IMR-90 (cell line): ENCODE results near the gene ADCYAP1R1. TPM values are rescaled to one million over a fixed set of nuclear protein-coding genes. Genes with fewer than 3 reads are reported as not detected.

ENCODE experiments used
- ATAC-seq: fragments of 200-7000 bp; cut with Tn5 transposase; 2 replicates; pipeline ENCODE4 v1.9.1; 2020; ENCODE audit warnings: low read depth, mild to moderate bottlenecking, moderate library complexity
- BruUV-seq: library from RNA; stranded (reverse); fragments of 400-500 nt; replicated peaks from 2 replicates; lab custom pipeline; 2021; lab: Mats Ljungman, UMichigan
- CTCF ChIA-PET: fragments of 300-600 bp; formaldehyde crosslinking; extraction: SDS; loops from one replicate; lab custom pipeline; 2021; ENCODE audit warnings: antibody characterized with exemption; lab: Yijun Ruan, JAX
- POLR2A ChIA-PET: fragments of 300-600 bp; sonication (Branson Sonifier 250); formaldehyde crosslinking; loops from one replicate; lab custom pipeline; 2022; ENCODE audit warnings: antibody characterized with exemption; ENCODE audit not compliant: unreplicated experiment; lab: Charles Lee
- DNase-seq: peaks from one replicate; pipeline ENCODE4 v3.0.0; 2013
- H2AFZ ChIP-seq: replicated peaks from 2 replicates; pipeline ENCODE3; 2013; ENCODE audit warnings: low read length, mild to moderate bottlenecking; ENCODE audit not compliant: poor library complexity
- H2AK5ac ChIP-seq: 2 replicates; pipeline ENCODE4 v1.6.1; 2013; ENCODE audit warnings: low read depth, low read length, inconsistent platforms
- H2AK9ac ChIP-seq: replicated peaks from 2 replicates; pipeline ENCODE3; 2013; ENCODE audit warnings: mild to moderate bottlenecking, low read depth, low read length, moderate library complexity; ENCODE audit not compliant: poor library complexity
- H2BK120ac ChIP-seq: 2 replicates; pipeline ENCODE4 v1.6.1; 2013; ENCODE audit warnings: low read depth, low read length, inconsistent platforms
- H2BK15ac ChIP-seq: 3 replicates; pipeline ENCODE4 v1.6.1; 2013; ENCODE audit warnings: low read depth, low read length, inconsistent platforms
- H2BK20ac ChIP-seq: 2 replicates; pipeline ENCODE4 v1.6.1; 2013; ENCODE audit warnings: low read depth, mild to moderate bottlenecking, inconsistent platforms, low read length, moderate library complexity
- H2BK5ac ChIP-seq: 2 replicates; pipeline ENCODE4 v1.6.1; 2013; ENCODE audit warnings: mild to moderate bottlenecking, low read depth, low read length, inconsistent platforms; ENCODE audit not compliant: poor library complexity, severe bottlenecking
- H3K14ac ChIP-seq: replicated peaks from 2 replicates; pipeline ENCODE4 v1.6.1; 2013; ENCODE audit warnings: low read depth, low read length, inconsistent platforms
- H3K18ac ChIP-seq: 2 replicates; pipeline ENCODE4 v1.6.1; 2013; ENCODE audit warnings: low read depth, low read length, control low read depth
- H3K23ac ChIP-seq: 2 replicates; pipeline ENCODE4 v1.6.1; 2013; ENCODE audit warnings: low read depth, low read length, inconsistent platforms
- H3K27ac ChIP-seq: 2 replicates; pipeline ENCODE4 v1.5.1; 2013; ENCODE audit warnings: mild to moderate bottlenecking, control low read depth, low read length; ENCODE audit not compliant: insufficient read depth
- H3K27me3 ChIP-seq: 2 replicates; pipeline ENCODE4 v1.6.1; 2013; ENCODE audit warnings: low read length; ENCODE audit not compliant: control insufficient read depth, insufficient read depth
- H3K36me3 ChIP-seq: 2 replicates; pipeline ENCODE4 v1.6.1; 2013; ENCODE audit warnings: low read length, mixed read lengths; ENCODE audit not compliant: control insufficient read depth, insufficient read depth
- H3K4ac ChIP-seq: 2 replicates; pipeline ENCODE4 v1.6.1; 2013; ENCODE audit warnings: low read depth, low read length, inconsistent platforms
- H3K4me1 ChIP-seq: 2 replicates; pipeline ENCODE4 v1.6.1; 2013; ENCODE audit warnings: low read length, mixed read lengths; ENCODE audit not compliant: control insufficient read depth, insufficient read depth
- H3K4me2 ChIP-seq: 2 replicates; pipeline ENCODE4 v1.6.1; 2013; ENCODE audit warnings: low read depth, mild to moderate bottlenecking, control low read depth, low read length, moderate library complexity
- H3K4me3 ChIP-seq: 2 replicates; pipeline ENCODE4 v1.5.1; 2013; ENCODE audit warnings: low read depth, mild to moderate bottlenecking, control low read depth, low read length, moderate library complexity; ENCODE audit not compliant: insufficient read depth
- H3K56ac ChIP-seq: 2 replicates; pipeline ENCODE4 v1.6.1; 2013; ENCODE audit warnings: low read length, inconsistent platforms; ENCODE audit not compliant: insufficient read depth; ENCODE audit errors: extremely low read depth
- H3K79me1 ChIP-seq, 2 experiments: 2 replicates each; pipeline ENCODE4 v1.6.1; 2013; ENCODE audit warnings: low read length in 2 of 2, inconsistent platforms in 1 of 2, low read depth in 1 of 2
- H3K9ac ChIP-seq: 2 replicates; pipeline ENCODE4 v1.6.1; 2013; ENCODE audit warnings: low read depth, low read length, control low read depth
- H3K9me1 ChIP-seq: 2 replicates; pipeline ENCODE4 v1.6.1; 2013; ENCODE audit warnings: low read length, inconsistent platforms; ENCODE audit not compliant: insufficient read depth
- H3K9me3 ChIP-seq: 2 replicates; pipeline ENCODE4 v1.6.1; 2013; ENCODE audit warnings: low read length; ENCODE audit not compliant: control insufficient read depth, insufficient read depth
- H4K20me1 ChIP-seq: 2 replicates; pipeline ENCODE4 v1.6.1; 2013; ENCODE audit warnings: low read length, inconsistent platforms; ENCODE audit not compliant: insufficient read depth
- H4K5ac ChIP-seq: 2 replicates; pipeline ENCODE4 v1.6.1; 2013; ENCODE audit warnings: mild to moderate bottlenecking, low read depth, low read length, control low read depth
- H4K8ac ChIP-seq, 2 experiments: 2 replicates each; pipeline ENCODE4 v1.6.1; 2013; ENCODE audit warnings: low read depth in 2 of 2, low read length in 2 of 2, control low read depth in 1 of 2, inconsistent platforms in 1 of 2
- H4K91ac ChIP-seq: 2 replicates; pipeline ENCODE4 v1.6.1; 2013; ENCODE audit warnings: low read depth, low read length, inconsistent platforms; ENCODE audit not compliant: insufficient read depth
- BHLHE40 ChIP-seq: fragments of 150-350 bp; IDR thresholded peaks from 2 replicates; pipeline ENCODE4 v1.6.1; 2016; ENCODE audit warnings: mild to moderate bottlenecking, low read depth, low read length
- CEBPB ChIP-seq: IDR thresholded peaks from 2 replicates; pipeline ENCODE4 v1.6.1; 2012; ENCODE audit warnings: low read depth, low read length, improper control_type of control experiment
- CHD1 ChIP-seq: IDR thresholded peaks from 2 replicates; pipeline ENCODE4 v1.6.1; 2012; ENCODE audit warnings: low read depth, low read length, improper control_type of control experiment
- FOS ChIP-seq: fragments of 150-350 bp; IDR thresholded peaks from 2 replicates; pipeline ENCODE4 v1.6.1; 2016; ENCODE audit warnings: low read depth, low read length
- MAFK ChIP-seq: IDR thresholded peaks from 2 replicates; pipeline ENCODE4 v1.6.1; 2012; ENCODE audit warnings: low read depth, low read length, improper control_type of control experiment
- MXI1 ChIP-seq: IDR thresholded peaks from 2 replicates; pipeline ENCODE4 v1.6.1; 2012; ENCODE audit warnings: low read depth, mild to moderate bottlenecking, low read length, moderate library complexity, borderline replicate concordance
- NFE2L2 ChIP-seq: fragments of 150-350 bp; IDR thresholded peaks from 2 replicates; pipeline ENCODE4 v1.6.1; 2016; ENCODE audit warnings: low read depth, mild to moderate bottlenecking, low read length
- POLR2A ChIP-seq: IDR thresholded peaks from 2 replicates; pipeline ENCODE4 v1.6.1; 2012; ENCODE audit warnings: mild to moderate bottlenecking, low read depth, low read length
- RAD21 ChIP-seq: IDR thresholded peaks from 2 replicates; pipeline ENCODE4 v1.6.1; 2012; ENCODE audit warnings: low read length, improper control_type of control experiment
- RCOR1 ChIP-seq: IDR thresholded peaks from 2 replicates; pipeline ENCODE4 v1.6.1; 2012; ENCODE audit warnings: mild to moderate bottlenecking, low read length, improper control_type of control experiment; ENCODE audit not compliant: insufficient replicate concordance
- RFX5 ChIP-seq: IDR thresholded peaks from 2 replicates; pipeline ENCODE4 v1.8.0; 2012; ENCODE audit warnings: low read depth, mild to moderate bottlenecking, low read length, moderate library complexity
- SMC3 ChIP-seq: fragments of 150-350 bp; IDR thresholded peaks from 2 replicates; pipeline ENCODE4 v1.6.1; 2016; ENCODE audit warnings: low read depth, mild to moderate bottlenecking, antibody characterized with exemption, low read length, moderate library complexity
- WGBS, 2 experiments: methylation state at CpG; one replicate each; pipeline versions ENCODE4 v1.1.5 to v1.1.7; 2013; ENCODE audit warnings: missing lambda C conversion rate in 2 of 2; ENCODE audit not compliant: insufficient read length in 1 of 2; ENCODE audit errors: extremely low coverage in 2 of 2; 5-methylcytosine and 5-hydroxymethylcytosine counted together
- dilution Hi-C: fragments of 300-500 bp; cut with HindIII; formaldehyde crosslinking; loops from one replicate; pipeline ENCODE4 v1.14.3; 2018; ENCODE audit warnings: low sequenced_read_pairs; ENCODE audit not compliant: unreplicated experiment
- in situ Hi-C: fragments of 300-500 bp; cut with MboI; formaldehyde crosslinking; loops from 3 replicates; pipeline ENCODE4 v1.14.3; 2019; ENCODE audit warnings: low sequenced_read_pairs, inconsistent platforms, mixed read lengths
- intact Hi-C: fragments of 100-400 bp; cut with micrococcal nuclease; formaldehyde crosslinking; loops from 2 replicates; pipeline ENCODE4 v1.10.0; 2022
- polyA plus RNA-seq, 3 experiments: library from polyadenylated mRNA; depleted of rRNA; stranded (reverse); fragments of >200 nt; gene quantifications; 2 replicates each; pipeline ENCODE4 v1.2.3, GENCODE V29; 2012; ENCODE audit warnings: low replicate concordance in 1 of 3
- total RNA-seq: library from RNA; depleted of rRNA; stranded (reverse); fragments of >200 nt; gene quantifications from 2 replicates; pipeline ENCODE4 v1.2.3, GENCODE V29; 2012
- TF ChIP-seq, protein P1 (sequence below): fragments of 150-350 bp; IDR thresholded peaks from 2 replicates; pipeline ENCODE4 v1.6.1; 2016; ENCODE audit warnings: low read depth, mild to moderate bottlenecking, low read length, moderate library complexity, borderline replicate concordance
- TF ChIP-seq, protein P2 (sequence below): fragments of 150-350 bp; IDR thresholded peaks from 2 replicates; pipeline ENCODE4 v1.6.1; 2017; ENCODE audit warnings: mild to moderate bottlenecking, antibody characterized with exemption, low read length, low read depth

ADCYAP1R1 gene
- total and polyA plus RNA-seq, 2 of the 4 experiments (the other 2 are of a cell fraction): not detected

- Histone ChIP-seq H2AFZ (no peak overlapping the region), H3K4me1 (no peaks in the 10 kb centered on the region), H4K20me1 (no peaks in the 10 kb centered on the region), H2BK5ac (no peak overlapping the region), H3K9ac (no peak overlapping the region), H3K18ac (no peak overlapping the region), H3K4me3 (no peak overlapping the region), H3K79me1 (no peaks in the 10 kb centered on the region), H4K5ac (no peak overlapping the region), H3K14ac (no peak overlapping the region), H3K4me2 (no peak overlapping the region), H3K27ac (no peak overlapping the region), H2BK120ac (no peak overlapping the region), H2AK9ac (no peak overlapping the region), H2AK5ac (no peak overlapping the region), H2BK20ac (no peak overlapping the region), H2BK15ac (no peak overlapping the region), H3K27me3 (peaks cover 8% of the 10 kb centered on the region; the same call in 1 of the 2 replicates), H3K23ac (no peak overlapping the region), H3K9me3 (no peaks in the 10 kb centered on the region), H3K36me3 (no peaks in the 10 kb centered on the region), H4K91ac (no peak overlapping the region), H3K56ac (no peak overlapping the region), H3K9me1 (no peaks in the 10 kb centered on the region), H3K4ac (no peak overlapping the region), H4K8ac (no peak overlapping the region)
- WGBS, 2 experiments: 40% methylated on average over 2 of the region's 8 CpGs; no CpG with 5 or more reads in 1 of the 2 experiments
- ChIA-PET POLR2A (no interaction called here), CTCF (no interaction called here)
- DNase-seq (no peak), ATAC-seq (no peak)
- intact Hi-C loops (no loop called here), in situ Hi-C loops (no loop called here), dilution Hi-C loops (no loop called here)
- BruUV-seq: no TSS peak
- TF ChIP-seq FOS (no peak), BHLHE40 (no peak), POLR2A (no peak), RFX5 (no peak), RCOR1 (no peak), MXI1 (no peak), SMC3 (no peak), CHD1 (no peak), NFE2L2 (no peak), CEBPB (no peak), RAD21 (no peak), MAFK (no peak)
- TF ChIP-seq, protein P1, sequence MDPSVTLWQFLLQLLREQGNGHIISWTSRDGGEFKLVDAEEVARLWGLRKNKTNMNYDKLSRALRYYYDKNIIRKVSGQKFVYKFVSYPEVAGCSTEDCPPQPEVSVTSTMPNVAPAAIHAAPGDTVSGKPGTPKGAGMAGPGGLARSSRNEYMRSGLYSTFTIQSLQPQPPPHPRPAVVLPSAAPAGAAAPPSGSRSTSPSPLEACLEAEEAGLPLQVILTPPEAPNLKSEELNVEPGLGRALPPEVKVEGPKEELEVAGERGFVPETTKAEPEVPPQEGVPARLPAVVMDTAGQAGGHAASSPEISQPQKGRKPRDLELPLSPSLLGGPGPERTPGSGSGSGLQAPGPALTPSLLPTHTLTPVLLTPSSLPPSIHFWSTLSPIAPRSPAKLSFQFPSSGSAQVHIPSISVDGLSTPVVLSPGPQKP: no peak
- TF ChIP-seq, protein P2, sequence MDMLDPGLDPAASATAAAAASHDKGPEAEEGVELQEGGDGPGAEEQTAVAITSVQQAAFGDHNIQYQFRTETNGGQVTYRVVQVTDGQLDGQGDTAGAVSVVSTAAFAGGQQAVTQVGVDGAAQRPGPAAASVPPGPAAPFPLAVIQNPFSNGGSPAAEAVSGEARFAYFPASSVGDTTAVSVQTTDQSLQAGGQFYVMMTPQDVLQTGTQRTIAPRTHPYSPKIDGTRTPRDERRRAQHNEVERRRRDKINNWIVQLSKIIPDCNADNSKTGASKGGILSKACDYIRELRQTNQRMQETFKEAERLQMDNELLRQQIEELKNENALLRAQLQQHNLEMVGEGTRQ: no peak
Observed at GRCh38 chr7:31070991-31071644, 19.0 kb downstream of the ADCYAP1R1 start.
